GM12873 (cell line): ENCODE measurements around the gene KCNH4.

ENCODE experiments used
- TF ChIP-seq, protein P1 (sequence below): IDR thresholded peaks from 2 replicates; pipeline ENCODE4 v1.5.1; 2012; ENCODE audit warnings: low read depth, mild to moderate bottlenecking, moderate library complexity, low read length, control low read depth; ENCODE audit not compliant: insufficient read depth; ENCODE audit errors: missing control alignments

Gene KCNH4

DNA sequence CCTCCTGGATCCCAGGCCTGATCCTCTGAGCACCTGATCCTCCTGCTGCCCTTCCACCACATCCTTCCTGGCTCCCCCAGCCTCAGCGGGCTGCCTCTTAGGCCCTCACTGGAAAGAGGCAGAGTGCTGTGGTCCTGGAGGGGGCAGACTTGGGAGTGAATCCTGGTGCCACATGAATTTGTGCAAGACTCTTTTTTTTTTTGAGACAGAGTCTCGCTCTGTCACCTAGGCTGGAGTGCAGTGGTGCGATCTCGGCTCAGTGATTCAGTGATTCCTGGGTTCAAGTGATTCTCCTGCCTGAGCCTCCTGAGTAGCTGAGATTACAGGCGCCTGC, 10.3 kb upstream of the KCNH4 start:
- TF ChIP-seq, protein P1, sequence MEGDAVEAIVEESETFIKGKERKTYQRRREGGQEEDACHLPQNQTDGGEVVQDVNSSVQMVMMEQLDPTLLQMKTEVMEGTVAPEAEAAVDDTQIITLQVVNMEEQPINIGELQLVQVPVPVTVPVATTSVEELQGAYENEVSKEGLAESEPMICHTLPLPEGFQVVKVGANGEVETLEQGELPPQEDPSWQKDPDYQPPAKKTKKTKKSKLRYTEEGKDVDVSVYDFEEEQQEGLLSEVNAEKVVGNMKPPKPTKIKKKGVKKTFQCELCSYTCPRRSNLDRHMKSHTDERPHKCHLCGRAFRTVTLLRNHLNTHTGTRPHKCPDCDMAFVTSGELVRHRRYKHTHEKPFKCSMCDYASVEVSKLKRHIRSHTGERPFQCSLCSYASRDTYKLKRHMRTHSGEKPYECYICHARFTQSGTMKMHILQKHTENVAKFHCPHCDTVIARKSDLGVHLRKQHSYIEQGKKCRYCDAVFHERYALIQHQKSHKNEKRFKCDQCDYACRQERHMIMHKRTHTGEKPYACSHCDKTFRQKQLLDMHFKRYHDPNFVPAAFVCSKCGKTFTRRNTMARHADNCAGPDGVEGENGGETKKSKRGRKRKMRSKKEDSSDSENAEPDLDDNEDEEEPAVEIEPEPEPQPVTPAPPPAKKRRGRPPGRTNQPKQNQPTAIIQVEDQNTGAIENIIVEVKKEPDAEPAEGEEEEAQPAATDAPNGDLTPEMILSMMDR = no peak

DNA sequence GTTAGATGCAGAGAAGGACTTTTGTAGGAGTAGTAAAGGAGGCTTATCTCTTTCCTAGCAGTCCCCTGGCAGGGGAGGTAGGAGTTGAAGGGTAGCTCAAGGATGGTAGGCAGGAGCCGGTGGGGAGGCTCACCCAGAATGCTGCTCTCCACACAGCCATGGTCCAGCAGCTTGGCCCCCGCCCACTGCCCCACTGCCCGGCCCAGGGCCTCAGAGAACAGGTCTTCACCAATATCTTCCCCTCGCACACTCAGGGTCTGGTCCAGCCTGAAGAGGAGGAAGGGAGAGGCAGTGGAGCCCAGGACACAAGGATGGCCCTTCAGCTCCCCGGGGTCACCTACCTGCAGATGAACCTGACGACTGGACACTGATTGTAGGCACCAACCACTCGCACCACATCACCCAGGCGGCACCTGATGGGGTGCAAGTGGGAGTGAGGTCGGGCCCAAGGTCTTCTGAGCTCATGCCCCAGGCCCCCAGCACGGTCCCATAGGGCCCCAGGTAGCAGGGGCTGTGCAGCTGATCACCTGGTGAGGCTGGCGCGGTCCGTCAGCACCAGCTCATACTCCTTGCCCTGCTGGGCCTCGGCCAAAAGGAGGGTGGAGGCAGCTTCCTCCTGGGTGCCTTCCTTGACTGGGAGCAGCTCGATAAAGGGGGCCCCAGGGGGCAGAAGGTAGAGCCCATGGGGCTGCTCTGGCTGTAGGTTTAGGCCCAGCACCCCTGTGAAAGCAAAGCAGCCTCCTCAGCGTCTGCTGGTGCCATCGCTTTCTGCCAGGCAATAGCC, 9.7 kb upstream of the KCNH4 start:
- TF ChIP-seq, protein P1 = no peak

DNA sequence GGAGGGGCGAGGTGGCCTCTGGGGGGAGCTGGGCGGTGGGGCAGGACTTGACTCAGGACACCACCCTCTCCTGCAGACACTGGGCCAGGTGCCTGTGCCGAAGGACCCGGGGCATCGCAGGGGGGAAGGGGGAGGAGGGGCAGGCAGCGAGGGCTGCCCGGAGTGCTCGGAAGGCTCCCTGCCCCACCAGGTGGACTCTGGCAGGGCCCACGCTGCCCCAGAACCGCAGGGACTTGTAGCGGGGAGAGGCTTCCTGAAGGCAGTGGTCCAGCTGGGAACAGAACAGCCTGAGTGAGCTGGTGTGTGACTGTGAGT, 8.7 kb upstream of the KCNH4 start:
- TF ChIP-seq, protein P1 = no peak

DNA sequence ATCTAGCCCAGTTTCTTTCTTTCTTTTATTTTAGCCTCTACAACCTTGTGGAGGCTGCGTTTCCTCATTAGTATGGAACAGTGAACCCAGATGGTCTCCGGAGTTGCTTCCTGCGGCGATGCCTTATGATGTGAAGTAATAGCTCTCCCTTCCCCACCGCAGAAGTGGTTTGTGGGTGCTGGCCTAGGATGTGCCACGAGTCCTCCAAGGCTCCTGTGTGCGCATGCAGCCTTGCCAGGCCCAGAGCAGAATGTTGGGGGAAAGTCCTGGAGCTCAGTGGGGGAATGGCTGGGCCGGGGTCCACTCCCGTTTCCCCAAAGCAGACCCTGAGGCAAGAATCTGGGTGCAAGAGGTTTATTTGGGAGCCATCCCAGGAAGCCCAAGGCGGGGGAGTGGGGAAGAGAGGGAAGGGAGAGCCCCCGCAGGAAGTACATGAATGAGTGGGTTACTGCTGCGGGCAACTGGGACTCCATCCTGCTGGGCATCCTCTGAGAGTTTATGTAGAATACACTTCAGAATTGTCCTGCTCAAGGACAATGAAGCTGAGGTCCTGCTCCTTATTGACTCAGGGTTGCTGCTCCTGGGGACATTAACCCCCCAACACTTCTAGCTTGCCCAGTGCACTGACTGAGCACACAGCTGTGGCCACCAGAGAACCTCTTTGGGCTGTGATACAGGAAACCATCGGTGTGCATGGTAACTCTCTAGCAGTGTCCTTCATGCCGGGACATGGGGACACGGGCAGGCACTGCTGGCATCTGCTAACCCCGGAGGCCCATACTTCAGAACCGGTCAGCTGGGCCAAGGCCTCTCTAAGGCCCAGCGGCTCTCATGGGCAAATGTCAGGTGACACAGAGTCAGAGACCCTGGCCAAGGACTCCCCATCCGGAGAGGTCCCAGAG, 8.1 kb upstream of the KCNH4 start:
- TF ChIP-seq, protein P1 = no peak

DNA sequence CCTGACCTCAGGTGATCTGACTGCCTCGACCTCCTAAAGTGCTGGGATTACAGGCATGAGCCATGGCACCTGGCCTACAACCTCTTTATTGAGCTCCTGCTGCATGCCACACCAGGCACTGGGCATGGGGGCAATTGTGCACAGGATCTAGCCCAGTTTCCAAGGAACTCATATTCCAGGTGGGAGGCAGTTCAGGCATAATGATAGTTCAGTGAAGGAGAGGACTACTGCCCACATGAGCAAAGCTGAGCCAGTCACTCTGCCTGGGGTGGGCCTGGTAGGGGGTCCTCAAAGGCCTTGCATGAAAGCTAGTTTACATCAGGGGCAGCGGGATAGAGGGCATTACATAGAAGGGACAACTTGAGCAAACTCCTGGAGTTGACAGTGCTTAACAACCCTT, 6.9 kb upstream of the KCNH4 start:
- TF ChIP-seq, protein P1 = no peak

DNA sequence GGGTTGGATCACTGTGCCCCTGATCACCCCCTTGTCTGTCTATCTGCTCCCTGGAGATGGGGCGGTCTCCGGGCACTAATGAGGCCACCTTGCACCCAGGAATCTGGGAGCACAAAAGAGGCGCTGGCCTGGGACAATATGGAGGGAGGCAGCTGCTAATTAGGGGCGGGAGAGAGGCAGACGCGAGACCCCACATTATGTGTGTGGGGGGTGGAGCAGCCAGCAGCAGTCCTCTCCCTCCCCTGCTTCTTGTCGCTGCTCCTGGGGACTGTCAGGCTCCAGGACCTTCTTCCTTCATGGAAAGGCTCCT, 4.6 kb upstream of the KCNH4 start:
- TF ChIP-seq, protein P1 = no peak

DNA sequence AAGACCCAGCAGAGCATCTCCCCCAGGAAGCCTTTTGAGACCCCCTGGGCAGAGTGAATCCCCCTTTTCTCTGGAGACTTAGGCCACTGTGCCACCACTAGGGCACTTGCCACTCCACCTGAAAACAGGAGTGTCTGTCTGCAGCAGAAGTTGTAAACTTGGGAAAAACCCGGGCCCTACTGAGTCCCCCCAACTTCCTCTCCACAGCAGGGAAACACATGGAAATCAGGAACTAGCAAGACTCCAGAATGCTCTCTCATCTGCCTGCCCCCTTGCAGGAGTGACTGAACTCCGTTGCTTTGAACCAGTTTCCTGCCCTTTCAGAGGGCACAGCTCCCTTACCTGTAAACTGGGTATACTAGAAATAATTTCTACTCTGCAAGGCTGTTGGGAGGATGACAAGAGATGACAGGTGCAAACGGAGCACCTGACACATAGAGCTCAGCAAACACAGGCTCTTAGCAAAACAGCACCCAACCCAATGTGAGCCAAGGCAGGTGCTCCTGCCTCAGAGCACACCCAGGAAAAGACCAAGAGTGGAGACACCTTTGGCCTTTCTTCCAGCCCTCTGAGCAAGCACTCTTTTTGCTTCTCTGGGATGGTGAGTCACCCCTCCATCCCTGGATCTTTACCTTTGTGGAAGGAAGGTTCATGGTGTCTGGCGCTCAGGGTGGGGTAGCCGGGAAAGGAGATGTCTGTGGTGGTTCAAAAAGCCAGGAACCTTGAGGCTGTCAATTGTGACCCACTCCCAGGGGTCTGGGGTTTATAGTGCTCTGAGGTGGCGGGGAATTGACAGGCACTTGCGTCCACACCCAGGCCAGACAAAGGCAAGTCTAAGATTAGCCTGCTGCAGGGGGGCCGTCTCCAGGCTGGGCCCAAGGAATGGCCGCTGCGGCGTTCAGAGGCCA, 4.0 kb upstream of the KCNH4 start, which contains the start of gene HCRT:
HCRT (minus strand) TSS at position 740 of the 908 bp plus-strand sequence; CDS start at position 653, 87 bp downstream.
- TF ChIP-seq, protein P1 = peak; percentile 10
